Inflammatory macrophage treated with lipopolysaccharide for 4 hours (primary cell): ENCODE results near the gene CIP2A.
A peak's percentile ranks its signal among the peaks of the same experiment; 100 is the strongest.

ENCODE experiments used
- DNase-seq: peaks from one replicate; pipeline ENCODE4 v3.0.0-alpha.2; 2020

CIP2A gene

GRCh38 chr3:108555966-108556581, 33.2 kb downstream of the CIP2A start:
- DNase-seq, result no peak

- no peak for DNase-seq
Measured at GRCh38 chr3:108554913-108555571, 34.2 kb downstream of the CIP2A start.

GRCh38 chr3:108554229-108554628, 35.0 kb downstream of the CIP2A start:
- no peak for DNase-seq

- peak; percentile 57 for DNase-seq
Measured at GRCh38 chr3:108552267-108553159, 36.7 kb downstream of the CIP2A start.

- no peak for DNase-seq
Measured at GRCh38 chr3:108548886-108549285, 40.4 kb downstream of the CIP2A start.

- no peak for DNase-seq
Measured at GRCh38 chr3:108548304-108548703, 40.9 kb downstream of the CIP2A start.

GRCh38 chr3:108546692-108547091, 42.5 kb downstream of the CIP2A start:
- DNase-seq, result no peak

- DNase-seq, result no peak
Measured at GRCh38 chr3:108546247-108546646, 43.0 kb downstream of the CIP2A start.

GRCh38 chr3:108538083-108538482, 51.2 kb downstream of the CIP2A start:
- no peak for DNase-seq

GRCh38 chr3:108528459-108529252, 60.6 kb downstream of the CIP2A start:
- peak; percentile 97 for DNase-seq

GRCh38 chr3:108527817-108528216, 61.4 kb downstream of the CIP2A start:
- DNase-seq, result peak; percentile 54

- DNase-seq, result no peak
Measured at GRCh38 chr3:108527109-108527508, 62.1 kb downstream of the CIP2A start.

GRCh38 chr3:108525971-108526370, 63.3 kb downstream of the CIP2A start:
- DNase-seq, result no peak

GRCh38 chr3:108525256-108525655, 64.0 kb downstream of the CIP2A start:
- no peak for DNase-seq

- no peak for DNase-seq
Measured at GRCh38 chr3:108524537-108524936, 64.7 kb downstream of the CIP2A start.

- no peak for DNase-seq
Measured at GRCh38 chr3:108518895-108519294, 70.3 kb downstream of the CIP2A start.

GRCh38 chr3:108516881-108517280, 72.4 kb downstream of the CIP2A start:
- DNase-seq, result no peak

- no peak for DNase-seq
Measured at GRCh38 chr3:108513961-108514360, 75.3 kb downstream of the CIP2A start.

- no peak for DNase-seq
Measured at GRCh38 chr3:108512671-108513070, 76.6 kb downstream of the CIP2A start.

- no peak for DNase-seq
Measured at GRCh38 chr3:108511490-108511889, 77.7 kb downstream of the CIP2A start.

- DNase-seq, result no peak
Measured at GRCh38 chr3:108511055-108511454, 78.2 kb downstream of the CIP2A start.

GRCh38 chr3:108510496-108510895, 78.7 kb downstream of the CIP2A start, which contains the start of gene MYH15:
Gene MYH15, minus strand, starts transcription at chr3:108510596. Its CDS starts 66 bp downstream, at chr3:108510530.
- no peak for DNase-seq

- no peak for DNase-seq
Measured at GRCh38 chr3:108509871-108510270, 79.4 kb downstream of the CIP2A start.
